GM12892 (cell line): ENCODE data around the gene CHKA.

Experiments
- POLR2A ChIP-seq: IDR thresholded peaks from 2 replicates; pipeline ENCODE4 v1.6.1; 2011; ENCODE audit warnings: low read depth, low read length, control low read depth
- TAF1 ChIP-seq: IDR thresholded peaks from 2 replicates; pipeline ENCODE4 v1.6.1; 2011; ENCODE audit warnings: low read depth, mild to moderate bottlenecking, control low read depth, low read length, borderline replicate concordance

DNA sequence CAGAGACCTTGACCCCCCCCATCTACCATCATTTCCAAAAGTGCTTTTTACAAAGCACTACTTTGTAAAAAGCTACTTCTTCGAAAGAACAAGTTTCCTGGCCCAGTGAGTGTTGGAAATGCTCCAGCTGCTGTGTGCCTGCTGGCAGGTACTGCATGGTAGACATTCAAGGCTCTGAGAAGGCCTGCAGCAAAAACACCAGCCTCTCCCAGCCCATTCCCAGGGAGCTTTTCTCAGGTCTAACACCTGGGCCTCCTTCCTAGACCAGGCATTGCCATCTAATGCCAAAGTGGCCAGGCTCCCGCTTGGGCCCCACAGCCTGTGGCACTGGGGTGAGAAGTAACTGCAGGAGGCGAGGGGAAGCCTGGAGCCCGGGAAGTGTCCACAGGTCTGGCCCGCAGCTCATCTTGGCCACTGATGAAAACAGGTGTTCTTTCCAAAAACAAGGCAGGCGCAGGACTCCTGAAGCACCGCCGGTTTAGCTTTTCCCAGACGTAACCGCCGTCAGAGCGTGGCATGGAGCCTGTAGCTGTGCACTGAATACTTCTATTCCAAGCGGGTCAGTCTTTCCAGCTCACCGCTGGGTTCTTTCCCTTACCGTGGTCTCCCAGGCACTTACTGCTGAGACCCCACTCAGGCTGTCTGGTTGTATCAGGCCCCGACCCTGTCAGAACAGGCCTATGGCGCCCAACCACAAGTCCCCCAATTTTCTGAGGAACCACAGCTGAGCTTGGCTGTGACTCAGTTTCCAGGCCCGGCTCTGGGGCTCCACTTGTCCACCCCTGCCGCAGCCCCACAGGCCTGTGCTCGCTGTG, 83.6 kb downstream of the CHKA start:
- TF ChIP-seq POLR2A = no peak
- no peak for TF ChIP-seq TAF1
